ENCODE measurements around the gene LMCD1. TPM values are rescaled to one million over a fixed set of nuclear protein-coding genes. Genes with fewer than 3 reads are reported as not detected.
"Not testable (repeated sequence)": the region's sequence is repeated elsewhere in the genome, so short reads cannot be mapped to it uniquely, and the experiment has no call there.

Gene LMCD1
- total RNA-seq, 2 experiments from 2014 or later: 3.1 to 4.9 TPM

DNA sequence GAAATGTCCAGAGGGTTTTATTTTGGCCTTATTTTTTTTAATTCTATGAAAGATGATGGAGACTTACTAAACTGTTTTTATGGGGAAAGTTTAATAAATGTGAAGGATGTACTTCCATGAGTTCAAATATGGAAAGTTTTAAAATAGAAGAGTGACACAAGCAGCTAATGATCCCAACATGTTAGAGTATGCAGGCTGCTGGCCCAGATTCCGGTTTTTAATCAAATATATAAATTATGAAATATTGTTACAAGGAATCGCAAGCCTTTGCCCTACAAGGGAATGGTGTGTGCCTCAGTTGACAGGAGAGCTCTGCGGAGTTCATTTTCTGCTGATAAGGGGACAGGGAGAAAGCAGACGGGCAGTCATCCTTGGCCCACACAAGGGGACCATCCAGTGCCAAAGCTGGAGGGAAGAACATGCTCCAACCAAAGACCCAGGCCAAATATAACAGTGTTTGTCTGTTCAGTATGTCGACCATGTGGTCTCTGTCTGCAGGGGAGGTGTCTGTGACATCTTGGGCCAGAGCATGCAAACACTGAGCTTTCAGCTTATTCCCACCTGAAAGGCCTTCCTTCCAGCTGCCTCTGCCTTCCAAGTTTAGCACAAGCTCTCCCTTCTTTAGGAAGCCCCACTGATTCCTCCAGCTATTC lies 73.2 kb downstream of the LMCD1 start:
- POLR2A ChIA-PET: interaction anchor here (0.7 kb wide), 1 partner anchor 11 kb away, joined by 4 read pairs; no protein-coding TSS in a partner anchor
- Mint-ChIP-seq H3K4me1 (peaks cover 15% of the 10 kb centered on the region), H3K4me3 (no peak overlapping the region), H3K36me3 (ENCODE audit: low read depth) (no peaks in the 10 kb centered on the region), H3K27me3 (no peaks in the 10 kb centered on the region), H3K9me3 (ENCODE audit: low read depth) (no peaks in the 10 kb centered on the region), H3K27ac (no peak overlapping the region)
- intact Hi-C loops (cut with DNase I, micrococcal nuclease): no loop called here
- DNase-seq (no peak), ATAC-seq (no peak)
- CTCF ChIA-PET: interaction anchor here (0.7 kb wide), 1 partner anchor 54 kb away, joined by 3 read pairs; no protein-coding TSS in a partner anchor

DNA sequence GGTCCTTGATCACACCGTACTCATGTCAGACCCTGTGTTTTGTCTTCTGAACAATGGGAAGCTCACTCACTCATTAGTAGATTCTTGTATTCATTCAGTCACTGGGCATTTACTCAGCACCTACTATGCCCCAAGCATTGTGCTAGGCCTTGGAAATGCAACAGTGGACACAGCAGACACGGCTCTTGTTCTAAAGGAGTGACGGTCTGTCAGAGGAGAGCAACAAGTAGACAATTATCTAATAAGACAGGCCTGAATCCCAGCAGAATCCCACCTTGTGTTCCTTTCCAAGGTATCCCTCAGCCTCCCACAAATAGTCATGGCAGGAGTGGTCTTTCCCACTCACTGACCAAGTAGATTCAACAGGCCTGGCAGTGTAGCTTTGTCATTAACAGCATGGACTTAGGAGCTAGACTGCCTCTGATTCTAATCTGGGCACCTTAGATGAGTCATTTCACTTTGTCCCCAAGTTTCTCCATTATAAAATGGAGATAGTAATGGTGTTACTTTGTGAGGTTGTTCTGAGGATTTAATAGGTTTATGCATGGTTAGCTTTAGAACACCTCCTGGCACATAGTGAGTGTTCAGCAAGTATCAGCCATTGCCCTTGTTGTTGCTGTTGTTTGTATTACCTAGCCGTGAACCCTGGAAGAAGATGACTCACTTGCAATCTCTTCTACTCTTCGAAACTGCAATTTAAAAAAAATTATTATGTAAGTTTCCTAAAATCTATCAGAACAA lies 73.9 kb downstream of the LMCD1 start:
- H3K27ac Mint-ChIP-seq: no peak overlapping the region
- H3K36me3 Mint-ChIP-seq (ENCODE audit: low read depth): no peaks in the 10 kb centered on the region
- peaks cover 12% of the 10 kb centered on the region for H3K4me1 Mint-ChIP-seq
- H3K4me3 Mint-ChIP-seq: no peak overlapping the region
- ChIA-PET CTCF (interaction anchor here (0.7 kb wide), 1 partner anchor 55 kb away, joined by 3 read pairs; no protein-coding TSS in a partner anchor), POLR2A (no interaction called here)
- DNase-seq (no peak), ATAC-seq (no peak)
- no peaks in the 10 kb centered on the region for H3K9me3 Mint-ChIP-seq (ENCODE audit: low read depth)
- intact Hi-C loops (cut with DNase I, micrococcal nuclease): no loop called here
- no peaks in the 10 kb centered on the region for H3K27me3 Mint-ChIP-seq

DNA sequence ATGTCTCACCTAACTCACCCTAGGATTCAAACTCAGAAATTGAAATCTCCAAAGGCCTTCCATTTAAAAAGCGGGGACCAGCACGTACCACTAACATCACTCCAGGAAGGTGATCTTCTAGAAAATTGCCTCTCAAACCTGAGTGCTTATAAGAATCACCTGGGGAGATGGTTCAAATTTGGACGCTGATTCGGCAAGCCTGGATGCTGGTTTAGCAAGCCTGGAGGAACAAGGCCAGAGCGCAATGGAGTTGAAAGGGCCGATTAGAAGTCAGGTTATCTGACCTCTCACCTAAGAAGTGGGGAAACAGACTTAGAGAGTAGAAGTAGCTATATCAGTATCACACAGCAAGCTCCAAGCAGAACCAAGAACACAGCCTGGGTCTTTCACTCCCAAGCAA lies 74.8 kb downstream of the LMCD1 start:
- POLR2A ChIA-PET: no interaction called here
- DNase-seq: no peak
- Mint-ChIP-seq H3K4me1 (peaks cover 4% of the 10 kb centered on the region), H3K27me3 (no peaks in the 10 kb centered on the region), H3K4me3 (no peak overlapping the region), H3K36me3 (ENCODE audit: low read depth) (no peaks in the 10 kb centered on the region), H3K27ac (no peak overlapping the region), H3K9me3 (ENCODE audit: low read depth) (no peaks in the 10 kb centered on the region)
- no peak for ATAC-seq
- CTCF ChIA-PET: no interaction called here
- intact Hi-C loops (cut with DNase I, micrococcal nuclease): no loop called here

DNA sequence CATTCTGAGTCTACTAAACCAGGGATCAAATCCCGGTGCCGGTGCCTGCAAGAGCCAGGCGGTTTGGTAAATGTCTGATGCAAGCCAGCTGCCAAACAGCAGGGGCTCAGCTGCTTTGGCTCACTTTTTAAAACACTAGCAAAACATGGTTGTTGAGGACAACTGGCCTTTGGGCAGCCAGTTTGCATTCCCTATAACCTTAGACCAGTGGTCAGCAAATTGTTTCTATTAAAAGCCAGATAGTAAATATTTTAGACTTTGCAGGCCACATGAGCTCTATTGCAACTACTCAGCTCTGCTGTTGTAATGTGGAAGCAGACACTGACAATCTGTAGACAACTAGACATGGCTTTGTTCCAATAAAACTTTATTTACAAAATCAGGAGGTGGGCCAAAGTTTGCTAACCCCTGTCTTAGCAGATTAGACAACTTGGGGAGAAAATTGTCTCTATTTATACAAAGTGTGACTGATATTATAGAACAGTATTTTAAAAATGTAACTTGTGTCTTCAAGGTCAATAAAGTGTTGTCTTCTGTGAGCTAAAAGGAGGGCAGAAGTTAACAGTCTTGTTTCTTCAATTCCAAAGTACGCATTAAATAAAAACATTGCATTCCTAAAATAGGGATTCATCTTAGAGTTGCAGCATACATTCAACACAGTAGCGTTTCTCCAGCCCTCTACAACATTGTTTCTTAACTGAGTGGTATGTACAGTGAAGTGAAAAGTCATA lies 75.4 kb downstream of the LMCD1 start:
- ChIA-PET CTCF (interaction anchor here (0.7 kb wide), 1 partner anchor 58 kb away, joined by 3 read pairs; no protein-coding TSS in a partner anchor), POLR2A (no interaction called here)
- no peak for ATAC-seq
- Mint-ChIP-seq H3K27me3 (no peaks in the 10 kb centered on the region), H3K4me1 (no peaks in the 10 kb centered on the region), H3K4me3 (no peak overlapping the region), H3K36me3 (ENCODE audit: low read depth) (no peaks in the 10 kb centered on the region), H3K9me3 (ENCODE audit: low read depth) (no peaks in the 10 kb centered on the region), H3K27ac (no peak overlapping the region)
- intact Hi-C loops (cut with DNase I, micrococcal nuclease): no loop called here
- no peak for DNase-seq

DNA sequence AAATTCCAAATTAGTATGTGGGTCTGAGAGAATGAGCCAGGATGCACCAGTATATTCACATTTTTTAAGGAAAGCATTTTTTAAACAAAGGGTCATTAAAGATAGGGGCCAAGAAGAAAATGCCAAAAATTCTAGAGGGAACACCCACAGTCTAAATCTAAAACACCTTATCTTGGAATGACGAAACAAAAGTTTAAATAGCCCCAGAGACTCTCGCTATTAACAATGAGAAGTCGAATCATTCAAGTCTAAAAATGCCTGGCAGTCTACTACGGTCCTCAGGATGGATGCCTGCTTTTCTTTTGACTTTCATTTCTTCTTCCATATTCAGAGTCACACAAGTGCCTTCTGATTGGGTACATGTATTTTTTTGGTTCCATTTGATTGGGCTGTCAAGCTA lies 76.7 kb downstream of the LMCD1 start:
- Mint-ChIP-seq H3K27ac (no peak overlapping the region), H3K9me3 (ENCODE audit: low read depth) (no peaks in the 10 kb centered on the region), H3K4me3 (no peak overlapping the region), H3K4me1 (no peaks in the 10 kb centered on the region), H3K27me3 (no peaks in the 10 kb centered on the region), H3K36me3 (ENCODE audit: low read depth) (no peaks in the 10 kb centered on the region)
- DNase-seq: no peak
- ChIA-PET CTCF (no interaction called here), POLR2A (no interaction called here)
- intact Hi-C loops (cut with DNase I, micrococcal nuclease): no loop called here
- ATAC-seq: no peak

DNA sequence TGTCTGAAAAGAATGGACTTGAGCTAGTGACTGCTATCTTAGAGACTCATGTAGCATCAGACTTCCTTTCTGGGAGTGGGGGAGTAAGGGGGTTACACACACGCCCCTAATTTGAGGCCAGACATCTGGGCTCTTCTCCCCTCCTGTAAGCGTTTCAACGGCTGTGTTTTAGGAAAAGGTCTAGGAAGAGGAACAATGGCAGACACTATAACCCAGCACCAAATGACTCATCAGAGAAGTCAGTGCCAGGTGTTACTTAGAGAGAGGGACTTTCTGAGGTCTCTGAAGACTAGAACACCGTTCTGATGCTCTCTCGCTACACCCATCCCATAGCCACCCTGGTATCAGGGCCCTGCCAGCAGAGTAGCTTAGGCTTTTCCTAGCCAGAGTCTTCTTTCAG lies 77.5 kb downstream of the LMCD1 start:
- no peaks in the 10 kb centered on the region for H3K36me3 Mint-ChIP-seq (ENCODE audit: low read depth)
- H3K27ac Mint-ChIP-seq: no peak overlapping the region
- H3K9me3 Mint-ChIP-seq (ENCODE audit: low read depth): no peaks in the 10 kb centered on the region
- H3K4me1 Mint-ChIP-seq: no peaks in the 10 kb centered on the region
- ChIA-PET POLR2A (no interaction called here), CTCF (no interaction called here)
- DNase-seq (no peak), ATAC-seq (no peak)
- H3K27me3 Mint-ChIP-seq: no peaks in the 10 kb centered on the region
- intact Hi-C loops (cut with DNase I, micrococcal nuclease): no loop called here
- H3K4me3 Mint-ChIP-seq: no peak overlapping the region

DNA sequence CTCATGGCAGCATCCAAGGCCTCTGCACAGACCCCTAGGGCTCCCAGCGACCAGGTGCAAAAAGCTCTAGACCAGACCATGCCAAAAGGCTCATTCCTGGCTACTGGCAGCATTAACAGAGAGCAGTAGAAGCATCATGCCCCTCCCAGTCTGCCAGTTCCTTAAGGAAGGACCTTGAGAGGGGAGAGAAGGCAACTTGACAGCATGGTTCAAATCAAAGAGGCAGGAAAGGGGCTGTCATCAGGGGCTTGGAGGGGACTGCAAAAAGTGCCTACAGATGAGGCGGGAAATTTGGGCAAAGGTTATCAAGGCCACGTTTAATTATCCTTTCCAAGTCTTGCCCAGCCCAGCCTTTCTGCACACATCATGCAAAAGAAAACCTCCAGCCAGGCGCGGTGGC lies 78.3 kb downstream of the LMCD1 start:
- no peak overlapping the region for H3K4me3 Mint-ChIP-seq
- ATAC-seq: no peak
- ChIA-PET POLR2A (no interaction called here), CTCF (no interaction called here)
- no peaks in the 10 kb centered on the region for H3K36me3 Mint-ChIP-seq (ENCODE audit: low read depth)
- H3K4me1 Mint-ChIP-seq: no peaks in the 10 kb centered on the region
- H3K27me3 Mint-ChIP-seq: no peaks in the 10 kb centered on the region
- H3K27ac Mint-ChIP-seq: no peak overlapping the region
- no peaks in the 10 kb centered on the region for H3K9me3 Mint-ChIP-seq (ENCODE audit: low read depth)
- intact Hi-C loops (cut with DNase I, micrococcal nuclease): no loop called here
- DNase-seq: no peak

DNA sequence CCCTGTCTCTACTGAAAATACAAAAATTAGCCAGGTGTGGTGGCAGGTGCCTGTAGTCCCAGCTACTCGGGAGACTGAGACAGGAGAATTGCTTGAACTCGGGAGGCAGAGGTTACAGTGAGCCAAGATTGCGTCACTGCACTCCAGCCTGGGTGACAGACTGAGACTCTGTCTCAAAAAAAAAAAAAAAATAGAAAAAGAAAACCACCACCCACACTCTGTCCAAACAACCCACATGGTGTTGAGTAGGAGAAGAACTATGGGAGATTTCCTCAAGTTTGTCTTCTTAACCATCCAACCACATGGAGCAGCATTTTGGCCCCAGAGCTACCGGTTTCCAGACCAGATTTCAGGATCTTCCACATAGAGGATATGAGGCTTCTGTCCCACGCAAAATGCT lies 78.8 kb downstream of the LMCD1 start:
- H3K27ac Mint-ChIP-seq; intact Hi-C loops (cut with DNase I, micrococcal nuclease); CTCF ChIA-PET; H3K9me3 Mint-ChIP-seq (ENCODE audit: low read depth); DNase-seq; POLR2A ChIA-PET; H3K27me3 Mint-ChIP-seq; H3K4me1 Mint-ChIP-seq; ATAC-seq; H3K4me3 Mint-ChIP-seq; H3K36me3 Mint-ChIP-seq (ENCODE audit: low read depth): not testable (repeated sequence)

DNA sequence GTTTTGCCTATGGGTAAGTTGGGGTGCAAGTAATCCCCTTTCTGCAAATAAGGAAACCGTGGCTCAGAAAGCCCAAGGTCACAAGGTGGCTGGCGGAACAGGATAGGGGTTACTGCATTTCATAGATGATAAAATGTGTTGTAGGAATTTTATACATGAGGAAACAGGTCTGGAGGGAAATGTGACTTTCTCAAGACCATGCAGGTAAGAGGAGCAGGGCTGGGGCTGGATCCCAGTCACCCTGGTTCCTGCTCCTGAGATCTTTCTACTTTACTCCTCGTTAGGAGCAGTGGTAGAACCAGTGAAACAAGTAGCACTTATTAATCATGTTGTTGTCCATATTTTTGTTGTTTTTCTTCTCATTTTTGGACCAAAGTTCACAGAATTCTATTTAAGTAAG lies 79.8 kb downstream of the LMCD1 start:
- intact Hi-C loops (cut with DNase I, micrococcal nuclease): no loop called here
- ChIA-PET CTCF (no interaction called here), POLR2A (no interaction called here)
- H3K4me3 Mint-ChIP-seq: no peak overlapping the region
- no peaks in the 10 kb centered on the region for H3K9me3 Mint-ChIP-seq (ENCODE audit: low read depth)
- no peak for DNase-seq
- ATAC-seq: no peak
- no peaks in the 10 kb centered on the region for H3K4me1 Mint-ChIP-seq
- H3K36me3 Mint-ChIP-seq (ENCODE audit: low read depth): no peaks in the 10 kb centered on the region
- H3K27ac Mint-ChIP-seq: no peak overlapping the region
- H3K27me3 Mint-ChIP-seq: peaks cover 2% of the 10 kb centered on the region

DNA sequence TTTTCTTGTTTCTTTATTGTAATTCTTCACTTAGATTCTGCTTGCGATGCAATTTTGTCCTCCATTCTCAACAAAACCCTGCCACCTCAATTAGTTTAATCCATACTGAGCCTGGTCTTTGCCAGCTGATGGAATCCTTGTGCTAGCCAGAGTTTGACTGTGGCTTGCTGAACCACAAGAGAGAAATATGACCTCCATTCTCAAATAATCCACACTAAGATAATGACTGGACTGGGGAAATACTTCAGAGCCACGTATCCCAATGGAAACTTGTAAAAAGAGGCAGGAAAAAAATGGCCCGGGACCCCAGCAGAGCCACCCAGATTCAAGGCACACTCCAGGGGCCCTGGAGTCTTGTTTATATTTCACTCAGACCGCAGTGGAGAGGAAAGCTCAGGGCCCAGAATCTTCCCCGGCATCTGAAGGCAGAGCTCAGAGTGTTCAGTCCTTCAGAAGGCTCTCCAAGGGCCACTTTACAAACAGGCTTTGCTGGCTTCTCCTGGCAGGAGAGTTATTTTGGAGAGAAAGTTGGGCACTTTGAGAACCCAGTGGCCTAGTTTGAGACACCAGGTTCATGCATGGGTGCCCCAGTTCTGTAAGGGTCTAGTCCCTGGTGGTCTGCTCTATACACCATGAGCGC lies 80.3 kb downstream of the LMCD1 start:
- Mint-ChIP-seq H3K4me3 (no peak overlapping the region), H3K36me3 (ENCODE audit: low read depth) (no peaks in the 10 kb centered on the region), H3K9me3 (ENCODE audit: low read depth) (no peaks in the 10 kb centered on the region), H3K27me3 (peaks cover 2% of the 10 kb centered on the region), H3K4me1 (no peaks in the 10 kb centered on the region), H3K27ac (no peak overlapping the region)
- CTCF ChIA-PET: interaction anchor here (0.7 kb wide), 1 partner anchor 171 kb away, joined by 3 read pairs; no protein-coding TSS in a partner anchor
- POLR2A ChIA-PET: no interaction called here
- intact Hi-C loops (cut with DNase I, micrococcal nuclease): no loop called here
- ATAC-seq: no peak
- no peak for DNase-seq

DNA sequence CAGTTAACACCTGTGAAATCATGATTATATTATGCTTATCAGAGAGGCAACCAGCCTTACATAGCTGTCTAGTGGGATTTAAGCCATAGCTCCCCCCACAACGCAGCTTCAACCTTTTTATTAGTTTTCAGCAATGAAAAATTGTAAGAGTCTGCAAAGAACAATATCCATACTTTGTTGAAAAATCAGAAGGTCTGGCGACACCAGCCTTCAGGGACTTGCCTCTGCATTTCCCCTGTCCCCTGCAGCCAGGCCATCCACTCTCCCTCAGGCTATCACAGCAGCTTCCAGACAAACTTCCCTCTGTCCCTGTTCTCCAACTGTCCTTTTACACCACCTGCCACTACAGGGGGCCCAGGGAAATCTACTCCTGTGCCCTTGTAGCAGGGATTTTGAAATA lies 83.0 kb downstream of the LMCD1 start:
- H3K27ac Mint-ChIP-seq: no peak overlapping the region
- no peak overlapping the region for H3K4me3 Mint-ChIP-seq
- ChIA-PET POLR2A (no interaction called here), CTCF (no interaction called here)
- DNase-seq (no peak), ATAC-seq (no peak)
- H3K9me3 Mint-ChIP-seq (ENCODE audit: low read depth): no peaks in the 10 kb centered on the region
- H3K4me1 Mint-ChIP-seq: no peaks in the 10 kb centered on the region
- H3K27me3 Mint-ChIP-seq: peaks cover 2% of the 10 kb centered on the region
- no peaks in the 10 kb centered on the region for H3K36me3 Mint-ChIP-seq (ENCODE audit: low read depth)
- intact Hi-C loops (cut with DNase I, micrococcal nuclease): no loop called here
